Daoy (cell line): ENCODE data around the gene PPP3CA. TPM values are rescaled to one million over a fixed set of nuclear protein-coding genes. Genes with fewer than 3 reads are reported as not detected.
"Not testable (repeated sequence)": the region's sequence is repeated elsewhere in the genome, so short reads cannot be mapped to it uniquely, and the experiment has no call there.

ENCODE experiments used
- DNase-seq: peaks from one replicate; pipeline ENCODE4 v3.0.0-alpha.2; 2015; ENCODE audit warnings: low read depth
- total RNA-seq: library from RNA; depleted of rRNA; stranded (reverse); fragments of >200 nt; shearing (Covaris generic); gene quantifications from 2 replicates; pipeline ENCODE4 v1.2.3, GENCODE V29; 2014

Gene PPP3CA
- total RNA-seq, 1 experiment from 2014 or later, result 10.1 TPM

DNA sequence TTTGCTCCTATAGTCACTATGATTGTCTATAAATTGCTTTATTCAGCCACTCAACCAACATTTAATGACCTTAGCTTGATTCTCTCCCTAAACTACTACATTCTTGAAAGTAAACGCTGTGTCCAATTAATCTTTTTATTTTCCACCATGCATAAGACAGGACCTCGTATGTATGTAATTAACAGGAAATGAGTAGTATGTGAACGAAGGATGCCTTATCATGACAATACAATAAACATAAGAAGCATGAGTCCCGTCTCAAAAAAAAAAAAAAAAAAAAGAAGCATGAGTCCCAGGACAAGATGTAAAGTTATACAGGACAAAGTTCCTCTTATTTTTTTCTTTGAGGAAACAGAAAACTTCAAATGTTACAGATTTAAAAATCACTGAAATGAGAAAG, 92.5 kb downstream of the PPP3CA start:
- DNase-seq, result no peak

DNA sequence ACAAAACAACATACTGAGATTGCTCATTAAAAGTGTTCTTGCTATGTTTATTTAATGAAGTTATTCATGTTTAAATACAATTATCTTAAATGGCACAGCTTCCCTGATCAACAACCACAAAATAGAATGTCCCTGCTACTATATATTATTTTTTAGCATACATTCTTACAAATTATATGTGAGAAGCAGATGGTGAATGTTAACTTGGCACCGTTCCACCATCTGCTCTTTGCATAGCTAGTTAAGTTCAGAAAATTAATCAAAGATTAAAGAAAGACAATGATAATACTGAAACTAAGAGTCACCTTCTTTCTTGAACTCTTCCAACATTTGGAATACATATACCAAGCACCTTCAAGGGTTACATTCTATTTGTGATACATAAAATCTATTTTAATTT, 94.2 kb downstream of the PPP3CA start:
- DNase-seq, result no peak

DNA sequence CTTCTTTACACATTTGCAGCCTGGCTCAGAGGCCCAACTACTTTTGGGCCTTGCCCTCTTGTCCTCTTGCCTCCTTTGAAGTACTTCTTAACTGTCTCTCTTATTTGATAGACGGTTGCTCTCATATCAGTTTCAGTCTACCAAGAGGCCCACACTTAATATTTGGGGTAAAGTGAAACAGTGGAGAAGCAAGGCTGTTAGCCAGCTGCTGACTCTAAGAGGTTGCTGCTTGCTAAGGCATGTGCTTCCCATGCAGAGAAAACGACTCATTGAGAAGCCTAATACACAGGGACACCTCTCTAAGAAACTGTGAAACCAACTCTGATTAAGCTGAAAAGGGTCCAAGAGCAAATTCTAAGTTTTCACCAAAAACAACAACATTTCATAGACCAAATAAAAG, 94.6 kb downstream of the PPP3CA start:
- no peak for DNase-seq

DNA sequence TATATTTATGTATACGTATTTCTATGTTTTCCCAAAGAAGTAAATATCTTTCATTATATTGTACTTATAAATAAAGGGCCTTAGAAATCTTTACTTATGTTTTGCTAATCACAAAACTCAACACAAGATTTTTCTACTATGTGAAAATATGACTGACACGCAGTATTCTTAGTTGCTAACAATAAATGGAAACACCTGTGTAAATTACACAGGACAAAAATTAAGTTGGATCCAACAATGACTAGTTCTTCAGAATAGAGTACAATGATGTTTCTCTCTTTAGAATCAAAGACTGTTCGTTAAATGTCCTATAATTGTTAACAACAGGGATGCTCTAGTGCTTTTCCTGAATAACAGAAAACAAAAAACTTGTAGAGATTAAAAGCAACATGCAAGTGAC, 96.1 kb downstream of the PPP3CA start:
- DNase-seq, result no peak

DNA sequence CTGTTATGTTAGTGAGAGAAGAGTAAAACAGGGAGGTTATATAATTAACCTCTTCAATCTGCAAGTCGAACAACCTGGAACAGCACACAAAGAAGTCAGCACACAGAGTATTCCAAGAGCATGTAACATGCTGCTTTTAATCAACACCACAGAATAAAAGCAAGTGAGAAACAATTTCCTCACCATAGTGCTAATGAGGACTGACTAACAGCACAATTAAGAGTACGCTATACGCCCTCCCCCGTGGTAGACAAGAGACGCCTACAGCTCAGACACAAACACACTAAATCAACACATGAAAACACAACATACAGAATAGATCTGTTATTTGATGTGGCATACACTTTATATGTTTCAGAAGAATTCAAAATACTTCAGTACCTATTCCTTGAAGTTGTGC, 103.0 kb downstream of the PPP3CA start:
- DNase-seq, result no peak

DNA sequence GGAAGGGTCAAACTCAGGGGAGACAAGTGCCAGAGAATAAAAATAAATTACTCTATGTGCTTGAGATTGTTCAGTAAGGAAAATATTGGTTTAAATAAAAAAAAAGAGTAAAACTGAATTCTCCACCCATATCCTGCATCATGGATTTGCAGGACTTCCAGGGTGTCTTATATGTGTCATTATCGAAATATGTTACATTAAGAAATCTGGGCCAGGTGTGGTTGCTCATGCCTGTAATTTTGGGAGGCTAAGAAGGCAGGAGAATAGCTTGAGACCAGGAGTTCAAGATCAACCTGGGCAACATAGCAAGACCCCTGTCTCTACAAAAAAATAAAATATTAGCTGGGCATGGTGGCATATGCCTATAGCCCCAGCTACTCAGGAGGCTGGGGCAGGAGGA, 104.9 kb downstream of the PPP3CA start:
- DNase-seq, result no peak

DNA sequence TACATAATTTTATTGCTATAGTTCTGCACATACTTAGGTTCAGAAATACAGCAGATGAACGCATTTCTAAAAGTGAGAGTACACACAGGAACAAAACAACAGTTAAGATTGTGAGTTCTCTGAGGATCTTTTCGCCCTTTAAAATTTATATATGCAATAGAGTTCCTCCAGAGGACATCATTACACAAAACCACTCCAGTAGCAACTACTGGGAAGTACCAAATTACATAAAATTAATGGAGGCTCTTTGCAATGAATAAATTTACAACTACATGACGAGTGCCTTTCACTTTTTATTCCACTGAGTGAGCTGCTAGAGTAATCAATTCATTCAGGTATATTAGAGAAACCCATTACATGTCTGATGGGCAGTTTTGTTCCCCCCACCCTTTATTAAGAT, 107.2 kb downstream of the PPP3CA start:
- DNase-seq, result no peak

DNA sequence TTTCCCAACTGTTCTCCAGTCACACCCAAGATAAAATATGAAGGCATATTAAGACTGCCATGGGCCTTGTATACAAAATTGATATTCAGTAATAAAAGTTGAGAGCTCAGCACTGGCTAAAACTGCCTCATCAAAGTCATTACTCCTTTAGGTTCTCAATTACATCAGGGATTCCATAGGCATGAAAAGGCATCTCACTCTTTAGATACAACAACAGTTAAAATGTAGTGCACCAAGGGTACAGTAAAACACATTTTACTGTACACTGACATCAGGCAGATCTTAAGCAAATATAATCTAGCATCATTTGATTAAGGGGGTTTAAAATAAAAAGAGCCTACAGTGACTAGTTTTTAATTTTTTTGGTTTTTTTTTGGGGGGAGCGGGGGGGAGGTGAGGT, 107.7 kb downstream of the PPP3CA start:
- no peak for DNase-seq

DNA sequence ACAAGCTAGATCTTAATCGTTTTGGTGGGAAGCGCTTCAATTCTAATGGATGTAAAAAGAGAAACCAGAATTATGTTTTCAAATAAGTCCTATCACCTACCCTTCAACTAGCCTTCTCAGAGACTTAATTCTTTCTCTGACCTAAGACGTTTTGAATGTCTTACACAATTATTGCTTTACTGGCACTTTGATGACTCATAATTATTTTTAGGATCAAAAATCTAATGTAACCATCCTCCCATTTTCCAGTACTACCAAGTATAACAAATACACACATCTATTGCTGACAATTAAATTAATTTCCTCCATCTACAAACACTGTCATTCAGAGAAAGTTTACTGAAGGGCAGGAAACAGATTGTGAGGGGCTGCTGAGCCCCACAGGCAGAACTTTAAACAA, 108.6 kb downstream of the PPP3CA start:
- DNase-seq, result no peak

DNA sequence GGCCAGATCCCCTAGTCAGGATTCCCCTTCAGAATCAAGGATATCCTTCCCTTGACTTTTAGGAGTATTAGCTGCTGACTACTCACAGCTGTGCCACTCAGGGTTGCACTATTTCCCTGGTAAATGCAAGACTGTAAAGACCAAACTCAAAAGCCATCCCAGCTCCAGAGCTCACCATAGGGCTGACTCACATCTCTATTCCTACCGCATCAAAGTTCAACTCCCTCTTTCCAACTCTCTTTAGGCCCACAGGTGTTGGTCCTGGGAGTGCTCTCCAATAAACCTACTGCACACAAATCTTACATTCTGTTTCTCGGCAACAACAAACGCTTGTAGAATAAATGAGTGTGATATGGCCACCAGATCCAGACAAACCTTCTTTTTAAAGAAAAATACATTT, 109.6 kb downstream of the PPP3CA start:
- no peak for DNase-seq

DNA sequence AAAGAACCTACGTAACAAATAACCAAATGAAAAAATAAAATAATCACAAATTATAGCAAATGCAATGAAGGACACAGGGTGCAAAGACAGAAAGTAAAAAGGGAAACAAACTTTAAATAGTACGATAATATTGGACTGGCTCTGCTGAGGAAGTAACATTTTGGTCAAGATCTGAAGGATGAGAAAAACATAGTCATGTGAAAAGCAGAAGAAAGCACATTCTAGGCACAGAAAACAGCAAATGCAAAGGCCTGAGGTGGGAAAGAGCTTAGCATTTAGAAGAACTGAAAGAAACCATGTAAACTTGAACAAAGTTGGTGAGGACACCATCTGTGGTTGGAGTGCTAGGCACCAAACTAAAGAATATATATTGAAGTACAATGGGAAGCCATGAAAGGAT, 111.2 kb downstream of the PPP3CA start:
- no peak for DNase-seq

DNA sequence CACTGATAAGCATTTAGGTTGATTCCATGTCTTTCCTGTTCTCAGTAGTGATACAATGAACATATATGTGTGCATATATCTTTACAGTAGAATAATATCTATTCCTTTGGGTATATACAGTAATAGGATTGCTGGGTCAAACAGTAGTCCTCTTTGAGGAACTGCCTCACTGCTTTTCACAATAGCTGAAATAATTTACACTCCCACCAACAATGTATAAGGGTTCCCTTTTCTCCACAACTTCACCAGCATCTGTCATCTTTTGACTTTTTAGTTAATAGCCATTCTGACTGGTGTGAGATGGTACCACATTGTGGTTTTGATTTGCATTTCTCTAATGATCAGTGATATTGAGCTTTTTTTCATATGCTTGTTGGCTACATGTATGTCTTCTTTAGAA, 113.2 kb downstream of the PPP3CA start:
- not testable (repeated sequence) for DNase-seq

DNA sequence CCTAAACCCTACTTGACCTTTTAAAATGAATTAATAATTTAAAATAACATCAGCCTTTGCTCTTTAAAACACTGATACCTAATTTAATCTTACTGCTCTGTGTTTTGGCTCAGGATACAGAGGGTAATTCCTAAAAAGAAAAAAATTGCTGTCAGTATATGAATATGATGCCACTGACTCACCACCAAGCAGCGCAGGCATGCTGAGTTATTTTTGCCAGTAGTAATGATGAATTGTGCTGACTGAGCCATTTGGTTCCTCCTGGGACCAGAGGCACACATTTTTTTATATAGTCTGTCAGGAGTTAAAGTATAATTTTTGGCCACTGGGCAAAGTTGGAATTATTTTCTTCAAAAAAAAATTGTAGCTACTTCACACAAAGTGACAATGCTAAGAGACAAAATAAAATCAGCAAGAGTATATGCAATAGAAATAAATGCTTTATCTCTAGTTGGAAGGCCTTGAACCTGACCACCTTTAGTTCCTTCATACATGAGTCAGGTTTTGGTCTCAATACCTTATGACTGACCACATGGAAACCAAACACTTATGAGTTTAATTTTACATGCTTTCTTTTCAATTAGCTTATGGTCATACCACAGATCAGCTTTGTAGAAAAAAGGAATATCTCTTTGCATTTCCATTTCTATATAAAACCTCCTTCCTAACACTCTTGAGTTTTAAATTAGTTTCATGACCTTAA, 115.1 kb downstream of the PPP3CA start:
- peak; percentile 55 for DNase-seq

DNA sequence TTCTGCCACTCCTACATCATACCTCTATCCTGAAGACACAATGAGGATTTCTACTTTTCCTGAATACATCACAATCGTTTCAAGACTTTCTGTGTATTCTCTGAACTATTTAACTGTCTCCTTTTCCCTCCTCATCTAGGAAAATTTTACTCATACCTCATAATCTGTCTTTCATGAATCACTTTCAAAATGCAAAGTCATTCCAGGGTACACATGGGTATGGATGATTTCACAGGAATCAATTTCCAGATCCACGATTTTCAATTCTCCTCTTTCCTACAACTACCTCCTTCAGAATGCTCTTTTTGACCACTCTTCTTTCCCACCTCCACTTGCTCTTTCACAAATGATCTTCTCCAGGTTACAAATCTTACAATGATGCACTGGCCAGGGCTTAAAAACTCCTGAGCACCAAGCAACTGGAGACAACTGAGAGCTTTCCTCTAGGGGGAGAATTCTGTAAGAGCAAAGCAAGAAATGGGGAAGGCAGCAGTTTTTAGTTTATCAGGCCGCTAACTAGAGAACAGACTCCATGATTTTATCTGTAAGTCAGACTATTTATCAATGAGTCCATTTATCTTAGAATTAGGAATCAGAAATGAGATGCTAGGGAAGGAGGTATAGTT, 116.4 kb downstream of the PPP3CA start:
- DNase-seq, result no peak

DNA sequence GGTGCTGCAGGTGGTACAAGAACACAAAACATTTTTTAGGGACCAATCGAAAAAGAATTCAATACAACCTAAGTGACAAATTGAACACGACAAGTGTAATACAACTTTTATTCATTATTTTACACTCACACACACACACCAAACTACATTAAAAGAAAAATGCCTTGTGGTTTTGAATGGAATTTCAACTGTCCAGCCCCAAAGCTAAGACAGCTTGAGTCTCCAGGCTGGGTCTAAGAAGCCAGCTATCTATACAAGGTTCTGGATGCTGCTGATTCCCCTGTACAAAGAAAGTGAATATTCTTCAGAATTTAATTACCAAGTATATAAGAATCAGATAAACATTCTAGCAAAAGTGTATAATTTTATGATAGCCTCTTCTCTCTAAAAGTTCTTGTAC, 118.2 kb downstream of the PPP3CA start:
- DNase-seq, result no peak

DNA sequence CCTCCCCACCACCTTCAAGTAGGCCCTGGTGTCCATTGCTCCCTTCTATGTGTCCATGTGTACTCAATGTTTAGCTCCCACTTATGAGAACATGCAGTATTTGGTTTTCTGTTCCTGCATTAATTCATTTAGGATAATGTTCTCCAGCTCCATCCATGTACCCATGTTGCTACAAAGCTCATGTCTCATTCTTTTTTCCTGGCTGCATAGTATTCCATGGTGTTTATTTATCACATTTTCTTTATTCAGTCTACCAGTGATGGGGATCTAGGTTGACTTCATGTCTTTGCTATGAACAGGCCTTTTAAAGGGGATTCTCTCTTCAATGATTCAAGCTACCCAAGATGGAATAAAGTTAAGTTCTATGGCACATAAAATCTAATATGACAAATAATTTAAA, 119.6 kb downstream of the PPP3CA start:
- no peak for DNase-seq

DNA sequence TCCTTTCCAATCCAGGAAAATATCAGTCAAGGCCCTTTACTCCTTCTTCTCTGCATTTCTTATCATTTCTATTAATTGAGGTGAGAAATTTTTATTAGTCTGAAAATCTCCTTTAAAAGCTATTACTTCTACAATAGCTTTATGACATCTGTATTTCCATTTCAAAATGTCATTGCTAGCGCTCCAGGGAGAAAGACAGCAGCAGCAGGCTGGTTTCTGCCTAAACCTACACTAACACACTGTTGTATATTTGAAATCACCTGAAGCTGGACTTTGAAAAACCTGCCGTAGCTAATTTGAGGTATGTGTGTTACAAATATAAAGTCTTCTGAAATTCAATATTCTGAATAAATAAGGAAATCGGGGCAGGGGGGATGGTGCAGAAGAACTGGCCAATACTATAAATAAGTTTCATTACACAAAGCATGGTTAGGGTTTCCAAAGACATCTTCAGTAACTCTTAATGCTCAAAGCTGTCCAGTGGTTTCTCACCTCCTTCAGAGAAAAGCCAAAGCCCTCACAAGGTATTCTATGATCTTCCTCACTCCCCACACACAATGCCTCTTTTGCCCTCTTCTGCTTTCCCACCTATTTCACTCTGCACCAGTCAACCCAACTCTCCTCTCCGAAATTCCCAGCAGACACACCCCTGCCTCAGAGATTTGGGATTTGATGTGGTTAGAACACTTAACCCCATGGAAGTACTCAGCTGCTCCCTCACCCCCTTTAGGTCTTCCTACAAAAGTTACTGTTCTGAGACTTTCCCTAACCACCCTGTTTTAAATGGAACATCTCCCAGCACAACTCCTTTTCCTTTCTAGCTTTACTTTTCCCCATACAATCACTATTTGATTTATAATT, 122.7 kb downstream of the PPP3CA start:
- no peak for DNase-seq

DNA sequence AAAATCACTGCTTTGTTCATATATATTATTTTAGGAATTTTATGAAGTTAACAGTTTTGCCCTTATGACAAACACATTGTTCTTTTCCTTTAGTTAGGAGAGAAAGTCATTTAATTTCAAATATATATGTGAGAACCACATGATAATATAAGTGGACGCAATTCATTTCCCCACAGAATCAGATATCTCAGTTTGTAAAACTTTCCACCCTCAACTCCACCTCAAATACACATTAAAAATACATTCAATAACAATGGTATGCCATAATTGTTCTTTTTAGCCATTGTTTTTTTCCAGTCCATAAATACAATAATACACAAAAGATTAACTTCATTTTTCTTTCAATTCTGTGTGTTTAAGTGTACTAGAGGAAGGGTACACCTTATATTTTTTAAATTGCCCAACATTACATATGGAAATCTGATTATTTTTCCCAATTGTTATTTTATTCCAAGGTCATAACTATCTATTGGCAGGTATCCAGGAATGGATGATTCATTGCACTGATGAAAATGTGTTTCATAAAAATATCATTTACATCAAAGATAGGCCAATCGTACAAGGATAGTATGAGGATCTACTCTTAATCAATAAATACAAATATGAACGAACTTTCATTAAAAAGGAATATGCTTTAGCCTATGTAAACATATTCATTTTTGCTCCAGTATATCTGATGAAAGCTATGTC, 125.0 kb downstream of the PPP3CA start:
- DNase-seq, result no peak

DNA sequence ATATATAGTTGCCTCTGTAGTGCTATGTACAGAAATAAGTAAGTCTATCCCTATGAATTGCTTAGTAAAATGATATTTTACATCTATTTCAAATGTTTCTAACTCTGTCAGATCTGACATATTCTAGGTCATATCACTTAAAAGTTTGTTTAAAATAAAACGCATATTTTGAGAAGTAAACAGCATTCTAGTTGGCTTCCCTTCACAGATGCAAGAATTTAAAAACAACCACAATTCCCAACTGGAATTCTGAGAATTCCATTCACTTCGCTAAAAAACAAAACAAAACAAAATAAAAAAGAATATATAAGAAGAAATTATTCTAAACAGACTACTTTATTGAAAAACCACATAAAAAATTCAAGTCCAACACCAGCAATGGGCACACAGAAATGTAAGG, 126.0 kb downstream of the PPP3CA start:
- no peak for DNase-seq

DNA sequence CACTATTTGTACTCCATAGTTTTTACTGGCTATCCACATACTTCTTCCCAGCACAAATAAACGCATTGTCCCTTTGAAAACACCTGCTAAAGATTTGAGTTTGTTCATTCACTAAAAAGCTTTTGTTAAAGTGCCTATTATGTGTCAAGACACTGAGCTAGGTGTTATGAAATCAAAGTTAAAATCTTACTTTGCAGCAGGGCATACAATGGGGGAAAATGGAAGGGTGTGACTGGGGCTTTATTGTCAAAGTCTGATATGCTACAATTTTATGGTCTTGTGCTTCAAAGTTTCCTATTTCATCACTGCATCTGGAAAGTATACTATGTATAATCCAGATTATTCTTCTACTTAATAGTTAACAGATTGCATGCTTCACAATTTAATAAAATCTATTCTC, 128.4 kb downstream of the PPP3CA start:
- DNase-seq, result no peak

DNA sequence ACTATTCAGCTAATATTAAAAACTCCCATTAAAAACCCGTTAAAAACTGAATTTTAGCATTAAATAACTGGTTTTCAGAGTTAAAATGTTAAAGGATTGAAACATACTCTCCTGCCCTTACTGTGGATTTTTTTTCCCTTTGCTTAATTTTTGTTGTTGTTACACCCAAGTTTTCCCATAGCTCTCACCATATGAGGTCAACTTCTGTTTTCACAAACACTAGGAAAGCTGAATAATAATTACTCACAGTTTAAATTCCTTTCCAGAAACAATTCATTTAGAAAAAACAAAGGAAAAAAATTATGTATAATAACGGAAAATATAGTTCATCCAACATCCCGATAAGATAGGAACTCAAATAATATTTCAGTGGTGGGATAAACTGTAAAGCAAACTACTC, 129.0 kb downstream of the PPP3CA start:
- DNase-seq, result no peak

DNA sequence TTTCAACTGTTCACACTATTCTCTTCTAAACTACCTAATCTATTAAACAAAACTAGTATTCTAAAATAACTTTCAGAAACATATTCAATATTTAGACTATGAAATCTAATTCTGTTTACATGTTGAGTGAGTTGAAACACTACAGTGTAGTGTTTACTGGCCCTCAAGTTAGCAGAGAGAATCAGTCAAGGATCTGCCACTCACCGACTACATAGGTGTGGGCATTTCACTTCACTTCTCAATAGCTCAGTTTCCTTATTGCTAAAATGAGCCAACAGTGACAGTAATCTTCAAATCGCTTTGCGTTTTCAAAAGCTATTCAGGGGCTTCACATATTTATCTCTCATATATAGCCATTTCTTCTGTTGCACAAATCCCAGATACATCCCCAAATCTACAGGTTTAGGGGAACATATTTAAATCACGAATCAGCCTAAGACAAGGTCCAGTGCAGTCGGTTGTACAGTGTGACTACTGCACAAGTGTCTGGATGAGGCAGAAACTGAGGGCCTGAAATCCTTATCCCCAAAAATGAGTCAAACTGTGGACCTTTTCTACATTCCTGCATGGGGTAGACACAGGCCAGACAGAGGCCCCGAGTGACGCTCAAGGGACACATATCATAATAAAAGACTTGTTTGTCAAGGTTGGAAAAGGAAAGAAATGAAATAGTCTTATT, 129.8 kb downstream of the PPP3CA start:
- DNase-seq, result no peak
